ENCODE measurements around the gene MAPK6. TPM values are rescaled to one million over a fixed set of nuclear protein-coding genes. Genes with fewer than 3 reads are reported as not detected.

Gene MAPK6
- total and polyA plus RNA-seq, 10 of the 15 experiments (the other 5 are each of a cell fraction or from before 2014, with no cell fraction given): 20.6 to 100 (median 52.6) TPM

DNA sequence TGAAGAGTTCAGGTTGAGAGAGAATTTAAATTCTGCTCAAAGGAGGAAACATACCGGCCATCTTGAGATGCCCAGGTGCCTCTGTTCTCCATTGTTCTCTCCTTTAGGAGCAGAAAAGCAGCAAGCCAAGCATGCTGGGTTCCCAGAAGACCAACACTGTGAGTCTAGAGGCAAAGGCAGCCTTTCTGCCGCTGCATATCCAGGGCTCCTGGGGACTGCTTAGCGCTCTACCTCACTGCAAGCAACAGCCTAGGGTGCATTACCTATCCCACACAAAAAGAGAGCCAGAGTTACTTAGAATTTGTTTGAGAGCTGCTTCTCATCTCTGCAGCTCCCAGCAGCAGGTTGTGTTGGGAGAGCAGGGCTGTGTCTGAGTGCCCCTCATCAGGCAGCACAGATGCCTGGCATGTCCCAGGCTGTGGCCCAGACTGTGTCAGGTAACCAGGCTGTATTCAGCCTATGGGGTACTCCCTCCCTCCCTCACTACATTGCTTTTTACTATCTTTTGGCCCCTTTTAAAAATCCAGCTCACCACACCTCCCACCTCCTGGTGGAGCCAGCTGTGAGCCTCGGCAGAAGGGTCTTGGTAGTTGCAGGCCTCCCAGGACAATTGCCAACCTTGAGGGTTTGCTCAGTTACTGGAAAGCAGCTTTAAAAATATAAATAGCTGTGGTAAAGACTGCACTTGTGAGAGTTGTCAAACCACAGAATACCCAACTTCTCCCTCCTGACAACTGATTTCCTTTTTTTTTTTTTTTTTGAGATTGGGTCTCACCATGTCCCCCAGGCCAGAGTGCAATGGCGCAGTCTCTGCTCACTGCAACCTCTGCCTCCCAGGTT is 63.4 kb downstream of the MAPK6 start (continued):
- TF ChIP-seq HSF1 (IDR thresholded peaks at IDR 0.05; ENCODE audit: low read depth, low read length) (no peak), PAX8 (IDR thresholded peaks at IDR 0.05) (no peak), SPI1 (IDR thresholded peaks at IDR 0.05; ENCODE audit: borderline replicate concordance, insufficient read depth, low read depth, low read length) (peak; percentile 32; the same call in 1 of the 2 replicates), MEF2A (IDR thresholded peaks at IDR 0.05; ENCODE audit: insufficient read depth, low read depth, low read length) (peak; percentile 92), IKZF2 (IDR thresholded peaks at IDR 0.05) (peak; percentile 82 to 83), RFX5 (IDR thresholded peaks at IDR 0.05; ENCODE audit: low read depth, low read length) (no peak), SREBF1 (IDR thresholded peaks at IDR 0.05; ENCODE audit: low read length) (no peak), BCLAF1 (IDR thresholded peaks at IDR 0.05) (no peak), STAT3 (IDR thresholded peaks at IDR 0.05; ENCODE audit: low read depth, low read length) (peak; percentile 73), PKNOX1 (IDR thresholded peaks at IDR 0.05) (peak; percentile 61; the same call in 1 of the 2 replicates), SMC3 (IDR thresholded peaks at IDR 0.05; ENCODE audit: borderline replicate concordance, low read length) (peak; percentile 5; the same call in 1 of the 2 replicates), CBFB (IDR thresholded peaks at IDR 0.05; ENCODE audit: low read depth) (peak; percentile 80; the same call in 1 of the 2 replicates), MTA2 (IDR thresholded peaks at IDR 0.05; ENCODE audit: low read depth) (peak; percentile 76), ZBTB11 (CRISPR knock-in tag; IDR thresholded peaks at IDR 0.05) (no peak)
- TF ChIP-seq, protein P1, sequence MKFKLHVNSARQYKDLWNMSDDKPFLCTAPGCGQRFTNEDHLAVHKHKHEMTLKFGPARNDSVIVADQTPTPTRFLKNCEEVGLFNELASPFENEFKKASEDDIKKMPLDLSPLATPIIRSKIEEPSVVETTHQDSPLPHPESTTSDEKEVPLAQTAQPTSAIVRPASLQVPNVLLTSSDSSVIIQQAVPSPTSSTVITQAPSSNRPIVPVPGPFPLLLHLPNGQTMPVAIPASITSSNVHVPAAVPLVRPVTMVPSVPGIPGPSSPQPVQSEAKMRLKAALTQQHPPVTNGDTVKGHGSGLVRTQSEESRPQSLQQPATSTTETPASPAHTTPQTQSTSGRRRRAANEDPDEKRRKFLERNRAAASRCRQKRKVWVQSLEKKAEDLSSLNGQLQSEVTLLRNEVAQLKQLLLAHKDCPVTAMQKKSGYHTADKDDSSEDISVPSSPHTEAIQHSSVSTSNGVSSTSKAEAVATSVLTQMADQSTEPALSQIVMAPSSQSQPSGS (IDR thresholded peaks at IDR 0.05; ENCODE audit: low read length): no peak; the same call in none of the 2 replicates

Data from GM12878 (cell line).